ENCODE results near the gene BIRC2. TPM values are rescaled to one million over a fixed set of nuclear protein-coding genes. Genes with fewer than 3 reads are reported as not detected.

The BIRC2 gene
- total and polyA plus RNA-seq, 2 experiments from 2014 or later, result 15.3 to 25.2 TPM

DNA sequence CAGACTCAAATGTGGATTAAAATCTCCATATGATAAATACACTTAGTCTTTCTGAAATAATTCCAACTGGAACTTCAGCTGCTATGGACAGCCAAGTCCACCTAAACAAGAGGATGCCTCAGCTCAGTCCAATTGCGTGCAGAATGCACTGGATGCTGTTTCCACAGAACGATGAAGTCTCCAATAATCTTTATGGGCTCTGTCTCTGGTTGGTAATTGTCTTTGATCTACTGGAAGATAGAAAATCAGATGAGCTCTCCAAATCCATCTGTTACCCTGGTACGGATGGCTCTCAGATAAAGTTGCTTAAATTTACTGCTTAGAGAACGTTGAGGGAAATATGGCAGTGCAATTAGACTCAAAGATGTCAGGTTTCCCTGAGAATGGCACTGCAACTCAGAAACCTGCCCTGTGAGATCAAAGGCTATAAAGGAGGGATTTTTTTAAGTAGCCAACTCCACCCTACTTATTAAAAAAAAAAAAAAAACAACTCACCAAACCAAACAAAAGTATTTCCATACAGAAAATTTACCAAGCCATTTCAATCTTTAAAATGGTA lies 30.6 kb upstream of the BIRC2 start (continued):
- no peak for TF ChIP-seq ZNF462 (CRISPR knock-in tag; IDR thresholded peaks at IDR 0.05)
- no peak for TF ChIP-seq NANOG (IDR thresholded peaks at IDR 0.05; ENCODE audit: borderline replicate concordance)

- Histone ChIP-seq H3K36me3 (ENCODE audit: insufficient read depth) (no peaks in the 10 kb centered on the region), H3K27ac (ENCODE audit: low read depth) (no peak within 1 kb of the TSS), H4K20me1 (replicated peaks; ENCODE audit: insufficient read depth) (no peaks in the 10 kb centered on the region), H3K9me2 (ENCODE audit: insufficient read depth) (no peaks in the 10 kb centered on the region), H3K79me2 (replicated peaks; ENCODE audit: insufficient read depth) (no peaks in the 10 kb centered on the region), H3K4me3 (peak within 1 kb of the TSS; percentile 58), H3F3A (replicated peaks; ENCODE audit: low read depth) (no peaks in the 10 kb centered on the region), H3K27me3 (ENCODE audit: insufficient read depth) (peaks cover 4% of the 10 kb centered on the region; the same call in 1 of the 2 replicates), H3K4me2 (peak within 1 kb of the TSS; percentile 74), H3K4me1 (ENCODE audit: insufficient read depth) (no peaks in the 10 kb centered on the region), H2AFZ (peak within 1 kb of the TSS; percentile 85)
- Mint-ChIP-seq H3K36me3 (ENCODE audit: low read depth) (no peaks in the 10 kb centered on the region), H3K4me3 (peak within 1 kb of the TSS; percentile 84), H3K27ac (no peak within 1 kb of the TSS), H3K4me1 (peaks cover 8% of the 10 kb centered on the region), H3K27me3 (ENCODE audit: insufficient read depth, low read depth, poor library complexity) (peaks cover 7% of the 10 kb centered on the region), H3K9me3 (no peaks in the 10 kb centered on the region; the same call in 2 of the 3 replicates)
- DNase-seq (ENCODE audit: low spot score) (peak; percentile 82), ATAC-seq (peak; percentile 95)
- TF ChIP-seq, protein P1, sequence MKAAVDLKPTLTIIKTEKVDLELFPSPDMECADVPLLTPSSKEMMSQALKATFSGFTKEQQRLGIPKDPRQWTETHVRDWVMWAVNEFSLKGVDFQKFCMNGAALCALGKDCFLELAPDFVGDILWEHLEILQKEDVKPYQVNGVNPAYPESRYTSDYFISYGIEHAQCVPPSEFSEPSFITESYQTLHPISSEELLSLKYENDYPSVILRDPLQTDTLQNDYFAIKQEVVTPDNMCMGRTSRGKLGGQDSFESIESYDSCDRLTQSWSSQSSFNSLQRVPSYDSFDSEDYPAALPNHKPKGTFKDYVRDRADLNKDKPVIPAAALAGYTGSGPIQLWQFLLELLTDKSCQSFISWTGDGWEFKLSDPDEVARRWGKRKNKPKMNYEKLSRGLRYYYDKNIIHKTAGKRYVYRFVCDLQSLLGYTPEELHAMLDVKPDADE (IDR thresholded peaks at IDR 0.05), result no peak
- TF ChIP-seq EZH2phosphoT487 (IDR thresholded peaks at IDR 0.05; ENCODE audit: unreplicated experiment) (no peak), CREB1 (CRISPR knock-in tag; IDR thresholded peaks at IDR 0.05; ENCODE audit: low read depth) (peak; percentile 55; the same call in 1 of the 2 replicates), NANOG (IDR thresholded peaks at IDR 0.05; ENCODE audit: borderline replicate concordance) (no peak), STAT1 (IDR thresholded peaks at IDR 0.05; ENCODE audit: unreplicated experiment) (no peak), POLR2AphosphoS5 (IDR thresholded peaks at IDR 0.05; ENCODE audit: low read depth) (no peak)
- TF ChIP-seq, protein P2, sequence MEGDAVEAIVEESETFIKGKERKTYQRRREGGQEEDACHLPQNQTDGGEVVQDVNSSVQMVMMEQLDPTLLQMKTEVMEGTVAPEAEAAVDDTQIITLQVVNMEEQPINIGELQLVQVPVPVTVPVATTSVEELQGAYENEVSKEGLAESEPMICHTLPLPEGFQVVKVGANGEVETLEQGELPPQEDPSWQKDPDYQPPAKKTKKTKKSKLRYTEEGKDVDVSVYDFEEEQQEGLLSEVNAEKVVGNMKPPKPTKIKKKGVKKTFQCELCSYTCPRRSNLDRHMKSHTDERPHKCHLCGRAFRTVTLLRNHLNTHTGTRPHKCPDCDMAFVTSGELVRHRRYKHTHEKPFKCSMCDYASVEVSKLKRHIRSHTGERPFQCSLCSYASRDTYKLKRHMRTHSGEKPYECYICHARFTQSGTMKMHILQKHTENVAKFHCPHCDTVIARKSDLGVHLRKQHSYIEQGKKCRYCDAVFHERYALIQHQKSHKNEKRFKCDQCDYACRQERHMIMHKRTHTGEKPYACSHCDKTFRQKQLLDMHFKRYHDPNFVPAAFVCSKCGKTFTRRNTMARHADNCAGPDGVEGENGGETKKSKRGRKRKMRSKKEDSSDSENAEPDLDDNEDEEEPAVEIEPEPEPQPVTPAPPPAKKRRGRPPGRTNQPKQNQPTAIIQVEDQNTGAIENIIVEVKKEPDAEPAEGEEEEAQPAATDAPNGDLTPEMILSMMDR (conservative IDR thresholded peaks at IDR 0.05; ENCODE audit: low read depth in 2 of 2), result peak; percentile 18 to 20
Measured at GRCh38 chr11:102317099-102317767, 29.8 kb upstream of the BIRC2 start, which contains the start of gene BIRC3. BIRC3 (plus strand) TSS chr11:102317484; CDS start chr11:102324510, 7,026 bp downstream.

All from GM23338 (cell line).